ENCODE data around the gene TICAM1. TPM values are rescaled to one million over a fixed set of nuclear protein-coding genes. Genes with fewer than 3 reads are reported as not detected.

Gene TICAM1
- total and polyA plus RNA-seq, 2 donors (not counting 1 experiment from before 2014, with no cell fraction given) = 0.65 to 4.1 TPM

DNA sequence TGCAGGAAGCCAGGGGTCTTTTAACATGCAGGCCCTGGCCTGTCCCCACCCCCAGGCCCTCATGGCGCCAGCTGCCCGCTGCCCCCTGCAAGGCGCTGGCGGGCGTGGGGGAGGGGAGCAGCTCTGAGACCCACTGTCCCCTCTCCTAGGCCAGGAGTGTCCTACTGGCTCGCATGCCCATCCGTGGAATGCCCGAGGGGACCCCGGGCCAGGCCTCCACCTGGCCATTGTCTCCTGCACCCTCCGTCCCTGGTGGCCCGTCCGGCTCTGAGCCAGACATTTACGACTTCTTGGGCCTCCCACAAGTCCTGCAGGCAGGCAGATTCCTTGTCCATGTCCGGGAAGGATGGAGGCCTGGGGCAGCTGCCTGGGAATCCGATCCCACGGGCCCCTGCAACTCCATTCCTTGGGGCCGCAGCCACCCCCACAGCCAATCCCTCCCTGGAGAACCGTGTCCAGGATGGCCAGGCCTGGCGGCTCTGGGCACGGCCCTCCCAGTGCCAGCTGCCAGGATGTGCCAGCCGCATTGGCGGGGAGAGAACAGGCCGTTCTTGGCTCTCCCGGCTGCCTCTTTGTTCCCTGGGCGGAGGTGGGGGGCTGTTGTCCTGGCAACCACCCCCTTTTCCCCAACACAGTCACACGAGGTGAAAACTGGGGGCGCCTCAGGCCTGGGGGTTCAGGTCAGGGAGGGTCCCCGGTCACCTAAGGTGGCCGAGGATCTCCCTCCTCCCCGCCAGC, 46.4 kb upstream of the TICAM1 start:
- no peaks in the 10 kb centered on the region for H4K20me1 ChIP-seq (ENCODE audit: control insufficient read depth, extremely low read depth, insufficient read depth, low read length)
- no peak overlapping the region for H3K27ac ChIP-seq (ENCODE audit: insufficient read depth, low read length)
- no peak for DNase-seq (ENCODE audit: low read depth in 2 of 2)
- H3K9me3 ChIP-seq (ENCODE audit: control insufficient read depth, insufficient read depth, low read depth, low read length) = no peaks in the 10 kb centered on the region
- H3K9ac ChIP-seq (ENCODE audit: insufficient read depth, low read length) = no peak overlapping the region
- H3K4me3 ChIP-seq (replicated peaks in 1 of 4; ENCODE audit: control extremely low read depth in 1 of 4, insufficient read depth in 1 of 4, low read depth in 3 of 4, low read length in 4 of 4) = no peak overlapping the region
- H3K4me1 ChIP-seq (ENCODE audit: control insufficient read depth, extremely low read depth, insufficient read depth, low read length) = no peaks in the 10 kb centered on the region
- peak overlapping the region; percentile 46 for H2AFZ ChIP-seq (ENCODE audit: low read length)
- no peaks in the 10 kb centered on the region for H3K79me2 ChIP-seq (ENCODE audit: control insufficient read depth, insufficient read depth, low read length)
- H3K4me2 ChIP-seq (ENCODE audit: extremely low read depth, insufficient read depth, low read length) = no peak overlapping the region
- no peaks in the 10 kb centered on the region for H3K36me3 ChIP-seq (ENCODE audit: control insufficient read depth, insufficient read depth, low read length)
- TF ChIP-seq CTCF (conservative IDR thresholded peaks at IDR 0.05 in 1 of 2, IDR thresholded peaks at IDR 0.05 in 1 of 2; ENCODE audit: low read depth in 1 of 2, low read length in 2 of 2) (no peak), EZH2 (IDR thresholded peaks at IDR 0.05; ENCODE audit: low read length, missing control alignments) (no peak)
- H3K27me3 ChIP-seq (ENCODE audit: control insufficient read depth, insufficient read depth, low read length) = no peaks in the 10 kb centered on the region

GRCh38 chr19:4873930-4874329, 42.4 kb upstream of the TICAM1 start:
- Histone ChIP-seq H3K4me1 (ENCODE audit: control insufficient read depth, extremely low read depth, insufficient read depth, low read length) (peaks cover 3% of the 10 kb centered on the region), H3K4me3 (replicated peaks in 1 of 4; ENCODE audit: control extremely low read depth in 1 of 4, insufficient read depth in 1 of 4, low read depth in 3 of 4, low read length in 4 of 4) (no peak overlapping the region), H3K9ac (ENCODE audit: insufficient read depth, low read length) (no peak overlapping the region), H3K36me3 (ENCODE audit: control insufficient read depth, insufficient read depth, low read length) (no peaks in the 10 kb centered on the region), H2AFZ (ENCODE audit: low read length) (no peak overlapping the region), H3K79me2 (ENCODE audit: control insufficient read depth, insufficient read depth, low read length) (no peaks in the 10 kb centered on the region), H3K27ac (ENCODE audit: insufficient read depth, low read length) (no peak overlapping the region), H3K4me2 (ENCODE audit: extremely low read depth, insufficient read depth, low read length) (no peak overlapping the region), H4K20me1 (ENCODE audit: control insufficient read depth, extremely low read depth, insufficient read depth, low read length) (no peaks in the 10 kb centered on the region), H3K9me3 (ENCODE audit: control insufficient read depth, insufficient read depth, low read depth, low read length) (no peaks in the 10 kb centered on the region), H3K27me3 (ENCODE audit: control insufficient read depth, insufficient read depth, low read length) (no peaks in the 10 kb centered on the region)
- no peak for TF ChIP-seq CTCF (conservative IDR thresholded peaks at IDR 0.05 in 1 of 2, IDR thresholded peaks at IDR 0.05 in 1 of 2; ENCODE audit: low read depth in 1 of 2, low read length in 2 of 2)
- DNase-seq (ENCODE audit: low read depth in 2 of 2) = no peak

DNA sequence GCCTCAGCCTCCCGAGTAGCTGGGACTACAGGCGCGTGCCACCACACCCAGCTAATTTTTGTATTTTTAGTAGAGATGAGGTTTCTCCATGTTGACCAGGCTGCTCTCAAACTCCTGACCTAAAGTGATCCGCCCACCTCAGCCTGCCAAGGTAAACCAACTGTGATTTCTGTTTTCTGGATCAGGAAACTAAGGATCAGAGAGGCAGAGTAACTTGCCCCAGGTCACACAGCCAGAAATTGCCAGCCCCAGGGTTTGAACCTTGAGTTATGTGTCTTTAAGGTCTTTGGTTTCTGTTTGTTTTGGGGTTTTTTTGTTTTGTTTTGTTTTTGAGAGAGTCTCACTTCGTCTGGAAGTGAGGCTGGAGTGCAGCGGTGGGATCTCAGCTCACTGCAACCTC, 40.2 kb upstream of the TICAM1 start:
- no peak for TF ChIP-seq EZH2 (IDR thresholded peaks at IDR 0.05; ENCODE audit: low read length, missing control alignments)
- peaks cover 7% of the 10 kb centered on the region for H3K79me2 ChIP-seq (ENCODE audit: control insufficient read depth, insufficient read depth, low read length)
- no peaks in the 10 kb centered on the region for H3K9me3 ChIP-seq (ENCODE audit: control insufficient read depth, insufficient read depth, low read depth, low read length)
- no peaks in the 10 kb centered on the region for H4K20me1 ChIP-seq (ENCODE audit: control insufficient read depth, extremely low read depth, insufficient read depth, low read length)
- H3K4me1 ChIP-seq (ENCODE audit: control insufficient read depth, extremely low read depth, insufficient read depth, low read length) = peaks cover 3% of the 10 kb centered on the region
- no peaks in the 10 kb centered on the region for H3K27me3 ChIP-seq (ENCODE audit: control insufficient read depth, insufficient read depth, low read length)
- H3K9ac ChIP-seq (ENCODE audit: insufficient read depth, low read length) = no peak overlapping the region
- no peak overlapping the region for H2AFZ ChIP-seq (ENCODE audit: low read length)
- no peak overlapping the region for H3K27ac ChIP-seq (ENCODE audit: insufficient read depth, low read length)
- H3K36me3 ChIP-seq (ENCODE audit: control insufficient read depth, insufficient read depth, low read length) = no peaks in the 10 kb centered on the region
- no peak overlapping the region for H3K4me2 ChIP-seq (ENCODE audit: extremely low read depth, insufficient read depth, low read length)
- no peak overlapping the region for H3K4me3 ChIP-seq (replicated peaks in 1 of 4; ENCODE audit: control extremely low read depth in 1 of 4, insufficient read depth in 1 of 4, low read depth in 3 of 4, low read length in 4 of 4)
- DNase-seq (ENCODE audit: low read depth in 2 of 2) = no peak
